ENCODE measurements around the gene MEOX2. TPM values are rescaled to one million over a fixed set of nuclear protein-coding genes. Genes with fewer than 3 reads are reported as not detected.

The MEOX2 gene
- total RNA-seq, 1 donor from 2014 or later: 24.8 TPM

GRCh38 chr7:15719311-15719710, 32.8 kb upstream of the MEOX2 start:
- no peak overlapping the region for H3K4me3 Mint-ChIP-seq (ENCODE audit: unreplicated experiment)
- no peak for DNase-seq (ENCODE audit: extremely low spot score, unreplicated experiment)
- H3K4me1 Mint-ChIP-seq (ENCODE audit: unreplicated experiment): peaks cover 25% of the 10 kb centered on the region
- no peaks in the 10 kb centered on the region for H3K27me3 Mint-ChIP-seq (ENCODE audit: unreplicated experiment)
- peak overlapping the region; percentile 11 for H3K27ac Mint-ChIP-seq (ENCODE audit: unreplicated experiment)
- no peak for TF ChIP-seq CTCF (IDR thresholded peaks at IDR 0.05)
- no peaks in the 10 kb centered on the region for H3K9me3 Mint-ChIP-seq (ENCODE audit: unreplicated experiment)
- H3K36me3 Mint-ChIP-seq (ENCODE audit: unreplicated experiment): no peaks in the 10 kb centered on the region

GRCh38 chr7:15715435-15715834, 29.0 kb upstream of the MEOX2 start:
- Mint-ChIP-seq H3K27me3 (ENCODE audit: unreplicated experiment) (no peaks in the 10 kb centered on the region), H3K4me1 (ENCODE audit: unreplicated experiment) (peaks cover 12% of the 10 kb centered on the region), H3K36me3 (ENCODE audit: unreplicated experiment) (no peaks in the 10 kb centered on the region), H3K27ac (ENCODE audit: unreplicated experiment) (no peak overlapping the region), H3K9me3 (ENCODE audit: unreplicated experiment) (no peaks in the 10 kb centered on the region), H3K4me3 (ENCODE audit: unreplicated experiment) (no peak overlapping the region)
- TF ChIP-seq CTCF (IDR thresholded peaks at IDR 0.05): no peak
- DNase-seq (ENCODE audit: extremely low spot score, unreplicated experiment): no peak

- H3K27ac Mint-ChIP-seq (ENCODE audit: unreplicated experiment): no peak overlapping the region
- peaks cover 4% of the 10 kb centered on the region for H3K9me3 Mint-ChIP-seq (ENCODE audit: unreplicated experiment)
Observed at GRCh38 chr7:15709978-15710377, 23.5 kb upstream of the MEOX2 start.

GRCh38 chr7:15707570-15707969, 21.1 kb upstream of the MEOX2 start:
- DNase-seq (ENCODE audit: extremely low spot score, unreplicated experiment): no peak
- H3K27me3 Mint-ChIP-seq (ENCODE audit: unreplicated experiment): no peaks in the 10 kb centered on the region
- peaks cover 2% of the 10 kb centered on the region for H3K4me1 Mint-ChIP-seq (ENCODE audit: unreplicated experiment)
- no peak overlapping the region for H3K27ac Mint-ChIP-seq (ENCODE audit: unreplicated experiment)
- peaks cover 4% of the 10 kb centered on the region for H3K9me3 Mint-ChIP-seq (ENCODE audit: unreplicated experiment)
- H3K4me3 Mint-ChIP-seq (ENCODE audit: unreplicated experiment): no peak overlapping the region
- no peak for TF ChIP-seq CTCF (IDR thresholded peaks at IDR 0.05)
- H3K36me3 Mint-ChIP-seq (ENCODE audit: unreplicated experiment): no peaks in the 10 kb centered on the region

More at GRCh38 chr7:15709978-15710377, 23.5 kb upstream of the MEOX2 start:
- no peaks in the 10 kb centered on the region for H3K36me3 Mint-ChIP-seq (ENCODE audit: unreplicated experiment)
- TF ChIP-seq CTCF (IDR thresholded peaks at IDR 0.05): no peak
- H3K27me3 Mint-ChIP-seq (ENCODE audit: unreplicated experiment): no peaks in the 10 kb centered on the region
- no peak overlapping the region for H3K4me3 Mint-ChIP-seq (ENCODE audit: unreplicated experiment)
- DNase-seq (ENCODE audit: extremely low spot score, unreplicated experiment): no peak
- H3K4me1 Mint-ChIP-seq (ENCODE audit: unreplicated experiment): peaks cover 2% of the 10 kb centered on the region

- Mint-ChIP-seq H3K4me1 (ENCODE audit: unreplicated experiment) (no peaks in the 10 kb centered on the region), H3K27ac (ENCODE audit: unreplicated experiment) (no peak overlapping the region), H3K4me3 (ENCODE audit: unreplicated experiment) (no peak overlapping the region), H3K27me3 (ENCODE audit: unreplicated experiment) (no peaks in the 10 kb centered on the region), H3K9me3 (ENCODE audit: unreplicated experiment) (no peaks in the 10 kb centered on the region), H3K36me3 (ENCODE audit: unreplicated experiment) (no peaks in the 10 kb centered on the region)
- no peak for TF ChIP-seq CTCF (IDR thresholded peaks at IDR 0.05)
- no peak for DNase-seq (ENCODE audit: extremely low spot score, unreplicated experiment)
Observed at GRCh38 chr7:15703732-15704131, 17.2 kb upstream of the MEOX2 start.
